HCT116 (cell line): ENCODE results near the gene NT5E. TPM values are rescaled to one million over a fixed set of nuclear protein-coding genes. Genes with fewer than 3 reads are reported as not detected.

Source experiments
- ATAC-seq: fragments of 200-7000 bp; cut with Tn5 transposase; 2 replicates; pipeline ENCODE4 v1.9.1; 2020; ENCODE audit warnings: mild to moderate bottlenecking, moderate library complexity
- BruUV-seq: library from RNA; stranded (reverse); fragments of 400-500 nt; replicated peaks from 2 replicates; lab custom pipeline; 2021; lab: Mats Ljungman, UMichigan
- CTCF ChIA-PET: fragments of 300-600 bp; sonication (Branson Sonifier 250); formaldehyde crosslinking; loops from one replicate; lab custom pipeline; 2021; ENCODE audit warnings: antibody characterized with exemption; lab: Charles Lee
- POLR2A ChIA-PET: fragments of 300-600, 350-600 bp; sonication (Branson Sonifier 250); formaldehyde crosslinking; loops from one replicate; lab custom pipeline; 2021; ENCODE audit warnings: antibody characterized with exemption; lab: Charles Lee
- RAD21 ChIA-PET, 2 experiments: fragments of 300-600 bp; sonication (Branson Sonifier 250); formaldehyde crosslinking; loops; one replicate each; lab custom pipeline; 2023; ENCODE audit warnings: low total read pairs in 2 of 2; ENCODE audit not compliant: uncharacterized antibody in 2 of 2, unreplicated experiment in 2 of 2, low non-redundant PET in 1 of 2; lab: Charles Lee
- DNase-seq: peaks from one replicate; pipeline ENCODE4 v3.0.0-alpha.2; 2010; ENCODE audit warnings: low read depth, low spot score
- H2AFZ ChIP-seq: fragments of 200-600 bp; shearing (Covaris generic), sonication (generic); 2 replicates; pipeline ENCODE4 v1.6.1; 2017; ENCODE audit warnings: low read depth, mixed run types, mixed read lengths, antibody characterized with exemption, low read length; ENCODE audit not compliant: poor library complexity, severe bottlenecking
- H3K27ac ChIP-seq: 2 replicates; pipeline ENCODE4 v1.5.1; 2012; ENCODE audit warnings: low read depth, low read length
- H3K27me3 ChIP-seq: fragments of 200-600 bp; sonication (generic); 2 replicates; pipeline ENCODE4 v1.6.1; 2016; ENCODE audit warnings: mixed run types, low read length, mixed read lengths; ENCODE audit not compliant: insufficient read depth
- H3K36me3 ChIP-seq, 2 experiments: fragments of 200-500 bp in 1 of 2; fragments of 200-600 bp in 1 of 2; sonication (Bioruptor generic) in 1 of 2; sonication (generic) in 1 of 2; 2 replicates each; pipeline versions ENCODE4 v1.5.1 to v1.6.1; 2014 to 2016; ENCODE audit warnings: low read length in 2 of 2, inconsistent platforms in 1 of 2, mixed read lengths in 1 of 2, mixed run types in 1 of 2; ENCODE audit not compliant: insufficient read depth in 2 of 2, control insufficient read depth in 1 of 2
- H3K4me1 ChIP-seq, 2 experiments: fragments of 200-600 bp in 1 of 2; sonication (generic) in 1 of 2; 2 replicates each; pipeline versions ENCODE4 v1.5.1 to v1.6.1; 2012 to 2017; ENCODE audit warnings: low read length in 2 of 2, inconsistent platforms in 1 of 2, mild to moderate bottlenecking in 1 of 2, mixed read lengths in 1 of 2, mixed run types in 1 of 2, moderate library complexity in 1 of 2; ENCODE audit not compliant: insufficient read depth in 2 of 2, control insufficient read depth in 1 of 2
- H3K4me2 ChIP-seq: fragments of 200-600 bp; sonication (generic); 2 replicates; pipeline ENCODE4 v1.6.1; 2017; ENCODE audit warnings: mixed run types, low read length, mixed read lengths
- H3K4me3 ChIP-seq, 2 experiments: fragments of 200-600 bp in 1 of 2; sonication (generic) in 1 of 2; replicated peaks in 1 of 2; 2 replicates each; pipeline ENCODE4 v1.5.1; 2011 to 2016; ENCODE audit warnings: low read length in 2 of 2, control low read depth in 1 of 2, low read depth in 1 of 2, mild to moderate bottlenecking in 1 of 2, mixed read lengths in 1 of 2, mixed run types in 1 of 2
- H3K79me2 ChIP-seq: fragments of 200-600 bp; sonication (generic); 2 replicates; pipeline ENCODE4 v1.6.1; 2017; ENCODE audit warnings: mild to moderate bottlenecking, mixed run types, low read length, moderate library complexity, mixed read lengths; ENCODE audit not compliant: insufficient read depth
- H3K9ac ChIP-seq: fragments of 200-600 bp; sonication (generic); 2 replicates; pipeline ENCODE4 v1.6.1; 2016; ENCODE audit warnings: low read length, mixed read lengths
- H3K9me2 ChIP-seq: fragments of 200-600 bp; sonication (generic), shearing (Covaris generic); 2 replicates; pipeline ENCODE4 v1.6.1; 2017; ENCODE audit warnings: mixed run types, mild to moderate bottlenecking, moderate library complexity; ENCODE audit not compliant: insufficient read depth
- H3K9me3 ChIP-seq, 2 experiments: fragments of 200-500 bp in 1 of 2; fragments of 200-600 bp in 1 of 2; sonication (Bioruptor generic) in 1 of 2; sonication (generic) in 1 of 2; 2 replicates each; pipeline ENCODE4 v1.6.1; 2014 to 2017; ENCODE audit warnings: low read length in 2 of 2, mixed read lengths in 2 of 2, inconsistent platforms in 1 of 2, low read depth in 1 of 2, mild to moderate bottlenecking in 1 of 2, mixed run types in 1 of 2, moderate library complexity in 1 of 2; ENCODE audit not compliant: control insufficient read depth in 1 of 2, insufficient read depth in 1 of 2
- H4K20me1 ChIP-seq: fragments of 200-600 bp; sonication (generic), shearing (Covaris generic); 2 replicates; pipeline ENCODE4 v1.6.1; 2017; ENCODE audit warnings: mixed run types, mild to moderate bottlenecking, moderate library complexity; ENCODE audit not compliant: insufficient read depth
- ATF3 ChIP-seq: IDR thresholded peaks from 2 replicates; pipeline ENCODE4 v1.6.1; 2012
- CBX3 ChIP-seq: IDR thresholded peaks from 2 replicates; pipeline ENCODE4 v1.6.1; 2012; ENCODE audit warnings: low read depth
- CEBPB ChIP-seq: IDR thresholded peaks from 2 replicates; pipeline ENCODE4 v1.6.1; 2012; ENCODE audit warnings: low read depth
- CTCF ChIP-seq, 3 experiments: fragments of 200-600 bp in 1 of 3; sonication (generic) in 1 of 3; IDR thresholded peaks in 2 of 3; conservative IDR thresholded peaks in 1 of 3; 2 replicates each; pipeline ENCODE4 v1.5.1; 2012 to 2017; ENCODE audit warnings: low read depth in 2 of 3, low read length in 2 of 3, antibody characterized with exemption in 1 of 3, borderline replicate concordance in 1 of 3, control low read depth in 1 of 3, mild to moderate bottlenecking in 1 of 3, mixed read lengths in 1 of 3, mixed run types in 1 of 3, moderate library complexity in 1 of 3; ENCODE audit not compliant: insufficient read depth in 1 of 3
- EGR1 ChIP-seq: IDR thresholded peaks from 2 replicates; pipeline ENCODE4 v1.6.1; 2012; ENCODE audit warnings: low read depth
- EZH2phosphoT487 ChIP-seq: fragments of 200-600 bp; IDR thresholded peaks from 2 replicates; pipeline ENCODE4 v1.6.1; 2018; ENCODE audit warnings: antibody characterized with exemption, borderline replicate concordance
- JUND ChIP-seq: IDR thresholded peaks from 2 replicates; pipeline ENCODE4 v1.6.1; 2012
- POLR2A ChIP-seq: IDR thresholded peaks from 2 replicates; pipeline ENCODE4 v1.7.0; 2011; ENCODE audit warnings: borderline replicate concordance; ENCODE audit not compliant: insufficient read depth, insufficient read length; ENCODE audit errors: extremely low read depth
- POLR2AphosphoS5 ChIP-seq: IDR thresholded peaks from 2 replicates; pipeline ENCODE4 v1.6.1; 2011; ENCODE audit warnings: mild to moderate bottlenecking, low read depth, low read length, moderate library complexity
- RAD21 ChIP-seq: IDR thresholded peaks from 2 replicates; pipeline ENCODE4 v1.6.1; 2012; ENCODE audit warnings: low read depth, mild to moderate bottlenecking
- REST ChIP-seq: IDR thresholded peaks from 2 replicates; pipeline ENCODE4 v1.6.1; 2012; ENCODE audit warnings: low read depth
- SIN3A ChIP-seq: IDR thresholded peaks from 2 replicates; pipeline ENCODE4 v1.6.1; 2012; ENCODE audit warnings: low read depth
- SRF ChIP-seq: IDR thresholded peaks from 2 replicates; pipeline ENCODE4 v1.6.1; 2012; ENCODE audit warnings: low read depth
- TCF7L2 ChIP-seq: IDR thresholded peaks from 2 replicates; pipeline ENCODE4 v1.7.0; 2011; ENCODE audit warnings: borderline replicate concordance, inconsistent platforms; ENCODE audit not compliant: insufficient read depth, insufficient read length; ENCODE audit errors: extremely low read depth
- ZBTB33 ChIP-seq: IDR thresholded peaks from 2 replicates; pipeline ENCODE4 v1.6.1; 2011; ENCODE audit warnings: mild to moderate bottlenecking, low read length, moderate library complexity; ENCODE audit not compliant: insufficient replicate concordance; ENCODE audit errors: extremely low read depth
- ZNF274 ChIP-seq: fragments of 200-500 bp; sonication (Bioruptor generic); IDR thresholded peaks from 2 replicates; pipeline ENCODE4 v1.6.1; 2014; ENCODE audit warnings: mild to moderate bottlenecking, low read depth, low read length, inconsistent platforms
- intact Hi-C: fragments of 100-400 bp; cut with micrococcal nuclease; formaldehyde crosslinking; loops from 2 replicates; pipeline ENCODE4 v1.10.0; 2022
- total RNA-seq: library from RNA; stranded (reverse); gene quantifications from one replicate; pipeline ENCODE4 v1.2.1, GENCODE V29; 2021; ENCODE audit not compliant: unreplicated experiment

Gene NT5E
- total RNA-seq, 1 experiment from 2014 or later, result 68.2 TPM

- ChIA-PET CTCF (interaction anchor here (1.1 kb wide), 1 partner anchor 9 kb away, joined by 4 read pairs; no protein-coding TSS in a partner anchor), RAD21 (no interaction called here), POLR2A (interaction anchor here (1.1 kb wide), 1 partner anchor 9 kb away, joined by 4 read pairs; no protein-coding TSS in a partner anchor)
- intact Hi-C loops, result no loop called here
- no peak overlapping the region for H3K27ac ChIP-seq
- no peak overlapping the region for H3K9ac ChIP-seq
- no peaks in the 10 kb centered on the region for H3K9me2 ChIP-seq
- DNase-seq, result no peak
- H3K4me1 ChIP-seq, result peaks cover 8 to 43% of the 10 kb centered on the region in 2 experiments
- no peak overlapping the region for H2AFZ ChIP-seq
- H3K79me2 ChIP-seq, result no peaks in the 10 kb centered on the region
- H3K9me3 ChIP-seq, result no peaks in the 10 kb centered on the region
- 0 out of 2 replicates have a peak overlapping the region, but pooled peaks have one; percentile 2 for H3K4me2 ChIP-seq
- H3K4me3 ChIP-seq, result no peak overlapping the region
- no peaks in the 10 kb centered on the region for H3K27me3 ChIP-seq
- peaks cover 0 to 10% of the 10 kb centered on the region in 2 experiments; a peak in 2 of 4 replicates for H3K36me3 ChIP-seq
- ATAC-seq, result no peak
- BruUV-seq, result no TSS peak
- TF ChIP-seq CBX3 (no peak), REST (no peak), RAD21 (no peak), ZNF274 (no peak), POLR2A (no peak), CTCF (IDR thresholded peaks at IDR 0.05 in 2 of 3, conservative IDR thresholded peaks at IDR 0.05 in 1 of 3; ENCODE audit: borderline replicate concordance in 1 of 3, insufficient read depth in 1 of 3, low read depth in 2 of 3, low read length in 2 of 3) (no peak), JUND (no peak), CEBPB (no peak), EZH2phosphoT487 (no peak), POLR2AphosphoS5 (no peak), ZBTB33 (no peak), TCF7L2 (no peak), SRF (no peak), EGR1 (no peak), ATF3 (no peak), SIN3A (no peak)
- H4K20me1 ChIP-seq, result no peaks in the 10 kb centered on the region
These were observed 23.9 kb downstream of the NT5E start for GRCh38 chr6:85473748-85474147.
